HUES6 (cell line): Measurements from ENCODE around the gene KCNG1.

Source experiments
- H3K27ac ChIP-seq: 2 replicates; pipeline ENCODE4 v1.7.0; 2013; ENCODE audit warnings: low read depth, mild to moderate bottlenecking, low read length, inconsistent platforms
- H3K27me3 ChIP-seq: 2 replicates; pipeline ENCODE4 v1.6.1; 2013; ENCODE audit warnings: low read length; ENCODE audit not compliant: control insufficient read depth, insufficient read depth
- H3K36me3 ChIP-seq: 2 replicates; pipeline ENCODE4 v1.6.1; 2013; ENCODE audit warnings: low read length; ENCODE audit not compliant: control insufficient read depth, insufficient read depth
- H3K4me1 ChIP-seq: 2 replicates; pipeline ENCODE4 v1.6.1; 2013; ENCODE audit warnings: low read length; ENCODE audit not compliant: control insufficient read depth, insufficient read depth
- H3K4me3 ChIP-seq: 2 replicates; pipeline ENCODE4 v1.5.1; 2013; ENCODE audit warnings: low read depth, low read length
- H3K9ac ChIP-seq: one replicate; pipeline ENCODE4 v1.6.1; 2013; ENCODE audit warnings: mild to moderate bottlenecking, low read length
- H3K9me3 ChIP-seq: 2 replicates; pipeline ENCODE4 v1.6.1; 2013; ENCODE audit warnings: low read depth, low read length; ENCODE audit not compliant: control insufficient read depth, insufficient read depth

Gene KCNG1

GRCh38 chr20:50999355-50999754 is 23.6 kb downstream of the KCNG1 start:
- Histone ChIP-seq H3K36me3 (peaks cover 17% of the 10 kb centered on the region), H3K9me3 (no peaks in the 10 kb centered on the region), H3K4me3 (no peak overlapping the region), H3K4me1 (peaks cover 3% of the 10 kb centered on the region; the same call in 1 of the 2 replicates), H3K9ac (no peak overlapping the region), H3K27ac (no peak overlapping the region), H3K27me3 (no peaks in the 10 kb centered on the region)

GRCh38 chr20:50996901-50997865 is 25.7 kb downstream of the KCNG1 start:
- Histone ChIP-seq H3K4me3 (no peak overlapping the region), H3K9ac (no peak overlapping the region), H3K36me3 (peaks cover under 1% of the 10 kb centered on the region; the same call in 1 of the 2 replicates), H3K4me1 (peaks cover 11% of the 10 kb centered on the region), H3K9me3 (no peaks in the 10 kb centered on the region), H3K27me3 (no peaks in the 10 kb centered on the region), H3K27ac (no peak overlapping the region)

GRCh38 chr20:50995506-50995905 is 27.4 kb downstream of the KCNG1 start:
- peaks cover 18% of the 10 kb centered on the region for H3K4me1 ChIP-seq
- H3K27me3 ChIP-seq, result no peaks in the 10 kb centered on the region
- H3K9ac ChIP-seq, result no peak overlapping the region
- H3K4me3 ChIP-seq, result no peak overlapping the region
- H3K9me3 ChIP-seq, result no peaks in the 10 kb centered on the region
- no peak overlapping the region for H3K27ac ChIP-seq
- no peaks in the 10 kb centered on the region for H3K36me3 ChIP-seq

- H3K36me3 ChIP-seq, result no peaks in the 10 kb centered on the region
- no peaks in the 10 kb centered on the region for H3K9me3 ChIP-seq
- no peaks in the 10 kb centered on the region for H3K27me3 ChIP-seq
- H3K9ac ChIP-seq, result no peak overlapping the region
- H3K4me1 ChIP-seq, result peaks cover 18% of the 10 kb centered on the region
- no peak overlapping the region for H3K4me3 ChIP-seq
- H3K27ac ChIP-seq, result no peak overlapping the region
Measured at GRCh38 chr20:50993876-50994275, 29.0 kb downstream of the KCNG1 start.

DNA sequence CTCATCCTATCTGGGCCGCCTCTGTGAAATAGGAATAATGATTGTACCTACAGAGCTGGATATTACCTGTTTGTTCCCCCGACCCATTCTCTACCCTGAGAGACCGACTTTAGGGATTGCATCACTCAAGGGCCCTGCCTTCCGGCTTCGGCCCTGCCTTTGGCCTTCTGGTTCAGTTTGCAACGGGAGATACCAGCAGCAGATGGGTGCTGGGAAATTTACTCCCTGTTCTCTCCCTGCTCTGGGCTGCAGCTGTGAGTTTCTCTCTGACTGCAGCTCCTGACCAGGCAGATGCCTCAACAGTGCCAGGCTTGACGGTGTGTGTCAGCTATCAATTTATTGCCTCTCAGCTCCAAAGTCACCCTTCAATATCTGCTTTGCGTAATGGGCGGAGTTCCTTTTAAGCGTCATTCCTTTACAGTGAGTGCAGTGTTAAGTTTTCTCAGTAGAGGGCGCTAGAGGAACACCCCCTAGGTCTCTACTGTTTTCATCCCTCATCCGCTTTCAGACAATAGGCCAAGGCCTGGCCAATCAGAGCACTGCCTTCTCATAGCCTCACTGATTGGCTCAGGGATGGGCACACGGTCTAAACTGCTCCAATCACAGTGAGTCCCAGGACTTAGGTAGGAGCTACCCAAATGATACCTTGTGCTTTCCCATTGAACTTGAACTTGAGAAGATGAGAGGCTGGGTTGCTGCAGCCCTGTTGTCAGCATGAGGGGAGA is 30.0 kb downstream of the KCNG1 start:
- H3K9me3 ChIP-seq, result no peaks in the 10 kb centered on the region
- no peaks in the 10 kb centered on the region for H3K27me3 ChIP-seq
- H3K9ac ChIP-seq, result peak overlapping the region; percentile 49
- H3K27ac ChIP-seq, result peak overlapping the region; percentile 63
- H3K4me1 ChIP-seq, result peaks cover 21% of the 10 kb centered on the region
- peak overlapping the region; percentile 15; the same call in 1 of the 2 replicates for H3K4me3 ChIP-seq
- H3K36me3 ChIP-seq, result no peaks in the 10 kb centered on the region

- Histone ChIP-seq H3K9me3 (no peaks in the 10 kb centered on the region), H3K4me3 (peak overlapping the region; percentile 15; the same call in 1 of the 2 replicates), H3K27me3 (no peaks in the 10 kb centered on the region), H3K4me1 (peaks cover 22% of the 10 kb centered on the region), H3K27ac (peak overlapping the region; percentile 63), H3K9ac (peak overlapping the region; percentile 49), H3K36me3 (no peaks in the 10 kb centered on the region)
Measured at GRCh38 chr20:50992336-50992732, 30.6 kb downstream of the KCNG1 start.

DNA sequence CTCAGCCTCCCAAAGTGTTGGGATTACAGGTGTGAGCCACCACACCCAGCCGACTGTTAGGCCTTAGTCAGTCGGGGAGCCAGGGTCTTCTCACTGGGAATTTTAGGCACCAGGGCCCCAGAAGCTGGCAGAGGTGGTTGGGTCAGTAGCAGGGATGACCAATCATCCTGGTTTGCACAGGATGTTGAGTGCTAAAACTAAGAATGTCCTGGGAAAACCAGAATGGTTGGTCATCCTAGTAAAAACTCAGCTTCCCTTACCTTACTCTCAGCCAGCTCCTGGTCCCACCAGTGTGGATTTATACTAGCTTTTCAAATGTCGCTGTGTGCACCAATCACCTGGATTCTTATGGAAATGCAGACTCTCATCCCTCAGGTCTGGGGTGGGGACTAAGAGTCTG is 31.8 kb downstream of the KCNG1 start:
- H3K27me3 ChIP-seq, result no peaks in the 10 kb centered on the region
- no peak overlapping the region for H3K27ac ChIP-seq
- H3K36me3 ChIP-seq, result no peaks in the 10 kb centered on the region
- no peaks in the 10 kb centered on the region for H3K9me3 ChIP-seq
- peaks cover 18% of the 10 kb centered on the region for H3K4me1 ChIP-seq
- no peak overlapping the region for H3K9ac ChIP-seq
- no peak overlapping the region for H3K4me3 ChIP-seq

GRCh38 chr20:50987493-50988210 is 35.3 kb downstream of the KCNG1 start:
- Histone ChIP-seq H3K36me3 (no peaks in the 10 kb centered on the region), H3K9ac (no peak overlapping the region), H3K4me3 (no peak overlapping the region), H3K27ac (no peak overlapping the region), H3K27me3 (no peaks in the 10 kb centered on the region), H3K9me3 (0 out of 2 replicates have a peak, but pooled peaks cover 2% of the 10 kb centered on the region), H3K4me1 (peaks cover 16% of the 10 kb centered on the region)

DNA sequence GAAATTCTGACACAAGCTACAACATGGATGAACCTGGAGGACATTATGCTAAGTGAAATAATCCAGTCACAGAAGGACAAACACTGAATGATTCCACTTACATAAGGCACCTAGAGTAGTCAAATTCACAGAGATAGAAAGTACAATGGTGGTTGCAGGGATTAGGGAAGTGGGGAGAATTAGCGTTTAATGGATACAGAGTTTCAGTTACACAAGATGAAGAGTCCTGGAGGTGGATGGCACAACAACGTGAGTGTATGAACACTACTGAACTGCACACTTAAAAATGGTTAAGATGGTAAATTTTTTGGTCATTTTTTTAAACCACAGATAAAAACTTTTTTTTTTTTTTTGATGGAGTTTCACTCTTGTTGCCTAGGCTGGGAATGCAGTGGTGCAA is 39.6 kb downstream of the KCNG1 start:
- Histone ChIP-seq H3K27ac (no peak overlapping the region), H3K9ac (no peak overlapping the region)

DNA sequence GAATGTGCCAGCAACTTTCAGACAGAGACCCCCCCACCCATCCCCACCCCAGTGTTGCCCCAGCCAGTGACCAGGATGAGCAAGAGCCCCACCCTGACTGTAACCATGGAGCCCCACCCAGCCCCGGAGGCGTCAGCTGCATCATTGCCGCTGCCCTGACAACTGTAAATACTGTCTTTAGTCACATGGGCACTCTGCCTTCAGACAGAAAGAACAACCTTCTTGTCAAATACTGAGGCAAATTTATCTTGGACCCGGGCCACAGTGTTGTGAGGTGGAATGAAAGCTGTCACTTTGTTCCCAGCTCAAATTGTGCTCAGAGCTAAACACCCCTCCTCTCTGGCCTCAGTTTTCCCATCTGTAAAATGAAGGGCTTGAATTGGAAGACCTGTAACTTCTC is 40.5 kb downstream of the KCNG1 start:
- H3K27me3 ChIP-seq, result no peaks in the 10 kb centered on the region
- no peak overlapping the region for H3K27ac ChIP-seq

More for the DNA sequence above, 39.6 kb downstream of the KCNG1 start:
- Histone ChIP-seq H3K36me3 (no peaks in the 10 kb centered on the region), H3K27me3 (no peaks in the 10 kb centered on the region), H3K9me3 (0 out of 2 replicates have a peak, but pooled peaks cover 2% of the 10 kb centered on the region), H3K4me1 (peaks cover 4% of the 10 kb centered on the region; the same call in 1 of the 2 replicates), H3K4me3 (no peak overlapping the region)

More for the DNA sequence above, 40.5 kb downstream of the KCNG1 start:
- Histone ChIP-seq H3K36me3 (no peaks in the 10 kb centered on the region), H3K9ac (no peak overlapping the region), H3K9me3 (0 out of 2 replicates have a peak, but pooled peaks cover 2% of the 10 kb centered on the region), H3K4me1 (no peaks in the 10 kb centered on the region; the same call in 1 of the 2 replicates), H3K4me3 (no peak overlapping the region)
